Gastroesophageal sphincter (tissue), 3 donors: Measurements from ENCODE around the gene RFXAP.

Experiments used
- CTCF ChIP-seq, 4 experiments: fragments of 200-600 bp in 2 of 4; fragments of 450-650 bp in 2 of 4; sonication (generic) in 1 of 4; IDR thresholded peaks; one replicate each; pipeline ENCODE4 v1.5.1; 2017 to 2019; ENCODE audit warnings: antibody characterized with exemption in 4 of 4, mild to moderate bottlenecking in 2 of 4, moderate library complexity in 2 of 4
- POLR2A ChIP-seq, 2 donors: fragments of 450-650 bp; IDR thresholded peaks; one replicate each; pipeline ENCODE4 v1.6.1; 2017; ENCODE audit warnings: antibody characterized with exemption in 2 of 2, mild to moderate bottlenecking in 2 of 2, moderate library complexity in 1 of 2
- POLR2AphosphoS5 ChIP-seq: sonication (generic); formaldehyde crosslinking; IDR thresholded peaks from one replicate; pipeline ENCODE4 v1.6.1; 2017; ENCODE audit warnings: antibody characterized with exemption

- no peak for TF ChIP-seq CTCF (IDR thresholded peaks at IDR 0.05)
- no peak for TF ChIP-seq POLR2AphosphoS5
- no peak for TF ChIP-seq POLR2A (IDR thresholded peaks at IDR 0.05)
Measured at GRCh38 chr13:36841391-36841790, 22.4 kb downstream of the RFXAP start.
